Sigmoid colon (tissue), 7 donors: ENCODE data around the gene DOCK8. TPM values are rescaled to one million over a fixed set of nuclear protein-coding genes. Genes with fewer than 3 reads are reported as not detected.

Source experiments
- DNase-seq: peaks from one replicate; pipeline ENCODE4 v3.0.0-alpha.2; 2019
- H3K27ac ChIP-seq, 4 donors: fragments of 200-600 bp; sonication (generic); one replicate each; pipeline ENCODE4 v1.5.1; 2016 to 2019; ENCODE audit warnings: mild to moderate bottlenecking in 1 of 4
- H3K27me3 ChIP-seq, 3 donors: fragments of 200-600 bp; sonication (generic); one replicate each; pipeline ENCODE4 v1.5.1; 2019; ENCODE audit warnings: mild to moderate bottlenecking in 1 of 3
- H3K36me3 ChIP-seq, 4 donors: fragments of 200-600 bp; sonication (generic); one replicate each; pipeline ENCODE4 v1.5.1; 2016 to 2019
- H3K4me1 ChIP-seq, 4 donors: fragments of 200-600 bp; sonication (generic); one replicate each; pipeline ENCODE4 v1.5.1; 2017 to 2019
- H3K4me3 ChIP-seq, 4 donors: fragments of 200-600 bp; sonication (generic); one replicate each; pipeline ENCODE4 v1.5.1; 2017 to 2019; ENCODE audit warnings: mild to moderate bottlenecking in 2 of 4, moderate library complexity in 1 of 4
- H3K9me3 ChIP-seq, 4 donors: fragments of 200-600 bp in 3 of 4; sonication (generic) in 3 of 4; one replicate each; pipeline versions ENCODE4 v1.5.1 to v1.6.1; 2013 to 2019
- EP300 ChIP-seq, 4 donors: sonication (generic); formaldehyde crosslinking; IDR thresholded peaks; one replicate each; pipeline ENCODE4 v1.6.1; 2017; ENCODE audit warnings: antibody characterized with exemption in 4 of 4
- POLR2A ChIP-seq, 2 donors: fragments of 450-650 bp; IDR thresholded peaks; one replicate each; pipeline ENCODE4 v1.6.1; 2016; ENCODE audit warnings: antibody characterized with exemption in 2 of 2, mild to moderate bottlenecking in 2 of 2, moderate library complexity in 2 of 2
- POLR2AphosphoS5 ChIP-seq, 4 donors: sonication (generic); formaldehyde crosslinking; IDR thresholded peaks; one replicate each; pipeline ENCODE4 v1.6.1; 2017; ENCODE audit warnings: antibody characterized with exemption in 4 of 4
- WGBS, 2 donors: extraction: QIAGEN DNeasy Blood & Tissue Kit; methylation state at CpG; one replicate each; pipeline ENCODE4 v1.1.7; 2013; 5-methylcytosine and 5-hydroxymethylcytosine counted together
- intact Hi-C: fragments of 100-400 bp; cut with DNase I; formaldehyde crosslinking; loops from one replicate; pipeline ENCODE4 v1.15.1; 2023
- polyA plus RNA-seq, 3 donors: library from polyadenylated mRNA; stranded (reverse); fragments of 200-250 nt; gene quantifications; one replicate each; pipeline ENCODE4 v1.2.3, GENCODE V29; 2013
- total RNA-seq, 4 donors: library from RNA; depleted of rRNA; stranded (reverse); fragments of >200 nt; gene quantifications; one replicate each; pipeline ENCODE4 v1.1.0, GENCODE V29; 2016
- TF ChIP-seq, protein P1 (sequence below), 4 experiments: fragments of 450-650 bp in 3 of 4; fragments of 200-600 bp in 1 of 4; IDR thresholded peaks; one replicate each; pipeline ENCODE4 v1.5.1; 2016 to 2019; ENCODE audit warnings: antibody characterized with exemption in 4 of 4, mild to moderate bottlenecking in 3 of 4, moderate library complexity in 2 of 4
- donor health status: healthy with polysubstance abuse.
- donor health status: Bipolar disorder and iron deficiency.
- donor health status: healthy.

Gene DOCK8
- total and polyA plus RNA-seq, 7 donors: 2.3 to 22.8 (median 6.4) TPM

DNA sequence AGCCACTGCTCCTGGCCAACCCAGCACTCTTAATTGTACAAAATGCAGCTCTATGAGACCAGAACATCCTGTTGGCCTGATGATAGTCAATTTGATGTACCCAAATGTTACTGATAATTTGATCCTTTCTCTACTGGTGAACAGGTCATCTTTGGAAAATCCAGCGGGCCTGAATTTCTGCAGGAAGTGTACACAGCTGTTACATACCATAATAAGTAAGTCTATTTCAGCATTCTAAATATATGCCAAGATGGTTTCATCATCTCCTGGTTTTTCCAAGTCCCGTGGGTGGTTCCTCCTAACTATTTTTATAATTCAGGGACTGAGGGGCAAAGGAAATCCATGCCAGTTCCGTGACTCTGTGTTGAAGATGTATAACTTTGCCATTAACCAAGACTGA is 155.4 kb downstream of the DOCK8 start:
- no peak overlapping the region for H3K27ac ChIP-seq
- no peak overlapping the region for H3K4me3 ChIP-seq
- intact Hi-C loops: no loop called here
- H3K4me1 ChIP-seq: no peaks in the 10 kb centered on the region
- no peaks in the 10 kb centered on the region for H3K9me3 ChIP-seq
- no peak for DNase-seq
- no peaks in the 10 kb centered on the region for H3K27me3 ChIP-seq
- TF ChIP-seq EP300 (IDR thresholded peaks at IDR 0.05): no peak
- TF ChIP-seq POLR2AphosphoS5 (IDR thresholded peaks at IDR 0.05): no peak
- TF ChIP-seq, protein P1, sequence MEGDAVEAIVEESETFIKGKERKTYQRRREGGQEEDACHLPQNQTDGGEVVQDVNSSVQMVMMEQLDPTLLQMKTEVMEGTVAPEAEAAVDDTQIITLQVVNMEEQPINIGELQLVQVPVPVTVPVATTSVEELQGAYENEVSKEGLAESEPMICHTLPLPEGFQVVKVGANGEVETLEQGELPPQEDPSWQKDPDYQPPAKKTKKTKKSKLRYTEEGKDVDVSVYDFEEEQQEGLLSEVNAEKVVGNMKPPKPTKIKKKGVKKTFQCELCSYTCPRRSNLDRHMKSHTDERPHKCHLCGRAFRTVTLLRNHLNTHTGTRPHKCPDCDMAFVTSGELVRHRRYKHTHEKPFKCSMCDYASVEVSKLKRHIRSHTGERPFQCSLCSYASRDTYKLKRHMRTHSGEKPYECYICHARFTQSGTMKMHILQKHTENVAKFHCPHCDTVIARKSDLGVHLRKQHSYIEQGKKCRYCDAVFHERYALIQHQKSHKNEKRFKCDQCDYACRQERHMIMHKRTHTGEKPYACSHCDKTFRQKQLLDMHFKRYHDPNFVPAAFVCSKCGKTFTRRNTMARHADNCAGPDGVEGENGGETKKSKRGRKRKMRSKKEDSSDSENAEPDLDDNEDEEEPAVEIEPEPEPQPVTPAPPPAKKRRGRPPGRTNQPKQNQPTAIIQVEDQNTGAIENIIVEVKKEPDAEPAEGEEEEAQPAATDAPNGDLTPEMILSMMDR (IDR thresholded peaks at IDR 0.05): no peak
- no peak for TF ChIP-seq POLR2A (IDR thresholded peaks at IDR 0.05)
- H3K36me3 ChIP-seq: no peaks in the 10 kb centered on the region
- WGBS, 2 donors: 64 to 67% methylated on average over 3 of the region's 3 CpGs

DNA sequence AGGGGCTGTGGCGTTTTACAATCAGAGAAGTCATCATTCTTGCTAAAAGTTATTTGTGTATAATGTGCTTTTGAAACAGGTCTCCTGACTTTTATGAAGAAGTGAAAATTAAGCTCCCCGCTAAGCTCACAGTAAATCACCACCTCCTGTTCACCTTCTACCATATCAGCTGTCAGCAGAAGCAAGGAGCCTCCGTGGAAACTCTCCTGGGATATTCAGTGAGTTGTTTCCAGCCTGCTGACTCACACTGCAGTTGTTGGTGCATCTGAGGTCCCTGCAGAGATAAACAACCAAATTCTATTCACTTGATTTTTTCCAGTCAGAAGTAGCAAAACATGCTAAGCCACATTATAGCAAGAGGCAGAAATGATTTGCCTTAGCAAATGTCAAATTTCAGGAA is 156.7 kb downstream of the DOCK8 start:
- H3K4me3 ChIP-seq: no peak overlapping the region
- no peaks in the 10 kb centered on the region for H3K36me3 ChIP-seq
- 68 to 71% methylated on average over 3 of the region's 3 CpGs for WGBS, 2 donors
- H3K4me1 ChIP-seq: no peaks in the 10 kb centered on the region
- H3K9me3 ChIP-seq: no peaks in the 10 kb centered on the region
- intact Hi-C loops: no loop called here
- DNase-seq: no peak
- peak overlapping the region in 1 of 4 donors; percentile 32 for H3K27ac ChIP-seq
- TF ChIP-seq EP300 (IDR thresholded peaks at IDR 0.05): no peak
- TF ChIP-seq, protein P1 (IDR thresholded peaks at IDR 0.05): no peak
- no peak for TF ChIP-seq POLR2A (IDR thresholded peaks at IDR 0.05)
- TF ChIP-seq POLR2AphosphoS5 (IDR thresholded peaks at IDR 0.05): no peak
- no peaks in the 10 kb centered on the region for H3K27me3 ChIP-seq

DNA sequence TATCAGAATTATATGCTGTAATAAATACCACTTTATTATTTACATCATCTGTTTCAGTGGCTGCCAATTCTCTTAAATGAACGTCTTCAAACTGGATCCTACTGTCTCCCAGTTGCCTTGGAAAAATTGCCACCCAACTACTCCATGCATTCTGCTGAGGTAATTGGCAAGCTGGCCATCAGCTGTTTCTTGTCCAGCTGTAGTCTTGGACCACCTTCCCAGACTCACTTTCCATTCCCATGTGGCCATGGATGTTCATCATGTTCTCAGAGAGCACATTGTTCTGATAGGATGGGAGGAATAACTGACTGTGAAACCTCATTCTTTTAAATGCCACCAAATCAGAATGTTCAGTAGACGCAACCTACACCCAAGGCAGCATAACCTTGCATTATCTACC is 157.5 kb downstream of the DOCK8 start:
- intact Hi-C loops: no loop called here
- TF ChIP-seq EP300 (IDR thresholded peaks at IDR 0.05) (no peak), POLR2AphosphoS5 (IDR thresholded peaks at IDR 0.05) (no peak)
- TF ChIP-seq, protein P1 (IDR thresholded peaks at IDR 0.05): no peak

DNA sequence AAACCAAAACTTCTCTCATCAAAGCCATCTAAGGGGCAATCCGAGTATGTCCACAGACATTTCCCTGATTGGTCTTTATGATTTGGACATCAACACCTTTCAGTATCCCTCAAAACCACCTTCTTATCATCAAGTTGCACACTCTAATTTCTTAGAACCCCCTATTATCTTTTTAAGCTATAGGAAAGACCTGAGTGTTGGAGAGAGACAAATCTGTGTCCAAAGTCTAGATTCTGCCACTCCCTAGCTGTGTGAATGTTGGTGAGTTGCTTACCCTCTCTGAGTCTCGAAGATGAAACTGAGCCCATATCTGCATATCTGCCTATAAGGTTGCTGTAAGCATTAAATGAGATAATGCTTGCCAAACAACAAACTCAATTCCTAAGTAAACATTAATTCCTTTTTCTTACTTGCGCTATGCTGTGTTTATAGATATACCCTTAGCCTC is 159.1 kb downstream of the DOCK8 start:
- 80 to 93% methylated on average over 3 of the region's 3 CpGs for WGBS, 2 donors
- no peak for DNase-seq
- Histone ChIP-seq H3K4me1 (no peaks in the 10 kb centered on the region), H3K9me3 (no peaks in the 10 kb centered on the region), H3K36me3 (no peaks in the 10 kb centered on the region), H3K27me3 (no peaks in the 10 kb centered on the region), H3K4me3 (no peak overlapping the region), H3K27ac (no peak overlapping the region)
- TF ChIP-seq, protein P1 (IDR thresholded peaks at IDR 0.05): no peak
- TF ChIP-seq POLR2AphosphoS5 (IDR thresholded peaks at IDR 0.05) (no peak), POLR2A (IDR thresholded peaks at IDR 0.05) (no peak), EP300 (IDR thresholded peaks at IDR 0.05) (no peak)
- intact Hi-C loops: no loop called here

More for the DNA sequence above, 157.5 kb downstream of the DOCK8 start:
- Histone ChIP-seq H3K9me3 (no peaks in the 10 kb centered on the region), H3K36me3 (no peaks in the 10 kb centered on the region), H3K27ac (peak overlapping the region in 1 of 4 donors; percentile 32), H3K4me1 (no peaks in the 10 kb centered on the region), H3K27me3 (no peaks in the 10 kb centered on the region), H3K4me3 (no peak overlapping the region)
- no peak for DNase-seq
- 83 to 84% methylated on average over 2 of the region's 2 CpGs for WGBS, 2 donors

DNA sequence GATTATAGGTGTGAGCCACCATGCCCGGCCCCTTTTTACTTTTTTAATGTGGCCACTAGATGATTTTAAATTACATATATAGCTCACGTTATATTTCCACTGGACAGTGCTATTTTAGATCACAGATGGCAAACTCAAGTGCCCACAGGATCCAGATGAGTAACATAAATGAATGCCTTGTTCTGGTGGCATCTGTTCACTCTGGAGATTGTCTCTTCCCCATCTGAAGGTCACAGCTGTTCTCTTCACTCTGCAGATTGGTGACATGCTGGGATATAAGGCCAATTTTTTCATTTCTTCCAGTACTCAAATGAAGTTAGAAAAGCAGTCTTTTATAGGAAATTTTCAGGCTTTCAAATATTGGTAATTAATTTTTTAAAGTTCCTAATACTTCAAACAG is 160.1 kb downstream of the DOCK8 start:
- H3K9me3 ChIP-seq: no peaks in the 10 kb centered on the region
- no peak overlapping the region for H3K27ac ChIP-seq
- H3K4me1 ChIP-seq: no peaks in the 10 kb centered on the region
- no peaks in the 10 kb centered on the region for H3K36me3 ChIP-seq
- no peak for DNase-seq
- intact Hi-C loops: no loop called here
- WGBS, 2 donors: 92 to 95% methylated on average over 2 of the region's 2 CpGs
- no peak overlapping the region for H3K4me3 ChIP-seq
- H3K27me3 ChIP-seq: no peaks in the 10 kb centered on the region
- TF ChIP-seq POLR2AphosphoS5 (IDR thresholded peaks at IDR 0.05) (no peak), POLR2A (IDR thresholded peaks at IDR 0.05) (no peak), EP300 (IDR thresholded peaks at IDR 0.05) (no peak)
- TF ChIP-seq, protein P1 (IDR thresholded peaks at IDR 0.05): no peak
